NCI-H524 (cell line): Measurements from ENCODE around the gene ELK3.
A peak's percentile ranks its signal among the peaks of the same experiment; 100 is the strongest.

Experiments
- DNase-seq, 2 experiments: peaks; one replicate each; lab custom pipeline; 2025; lab: John Stamatoyannopoulos, UW

ELK3 gene

DNA sequence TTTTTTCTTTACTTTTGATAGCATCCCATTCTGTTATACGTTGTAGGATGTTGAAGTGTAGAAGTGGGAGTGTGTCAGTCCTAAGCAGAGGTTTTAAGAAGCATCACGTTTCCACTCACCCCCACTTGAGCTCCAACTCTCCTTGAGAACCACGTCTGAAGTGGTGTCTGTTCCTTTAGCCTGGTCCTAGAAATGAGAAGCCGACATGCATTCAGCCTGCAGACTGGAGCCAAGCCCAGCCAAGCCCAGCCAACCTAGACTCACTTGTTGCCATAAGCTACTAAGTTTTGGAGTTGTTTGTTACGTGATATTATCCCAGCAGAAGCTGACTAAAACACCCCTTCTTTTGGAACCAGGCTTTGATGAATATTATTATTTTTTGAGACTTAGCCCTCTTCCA lies 4.4 kb upstream of the ELK3 start:
- DNase-seq = peak; percentile 68 to 86

DNA sequence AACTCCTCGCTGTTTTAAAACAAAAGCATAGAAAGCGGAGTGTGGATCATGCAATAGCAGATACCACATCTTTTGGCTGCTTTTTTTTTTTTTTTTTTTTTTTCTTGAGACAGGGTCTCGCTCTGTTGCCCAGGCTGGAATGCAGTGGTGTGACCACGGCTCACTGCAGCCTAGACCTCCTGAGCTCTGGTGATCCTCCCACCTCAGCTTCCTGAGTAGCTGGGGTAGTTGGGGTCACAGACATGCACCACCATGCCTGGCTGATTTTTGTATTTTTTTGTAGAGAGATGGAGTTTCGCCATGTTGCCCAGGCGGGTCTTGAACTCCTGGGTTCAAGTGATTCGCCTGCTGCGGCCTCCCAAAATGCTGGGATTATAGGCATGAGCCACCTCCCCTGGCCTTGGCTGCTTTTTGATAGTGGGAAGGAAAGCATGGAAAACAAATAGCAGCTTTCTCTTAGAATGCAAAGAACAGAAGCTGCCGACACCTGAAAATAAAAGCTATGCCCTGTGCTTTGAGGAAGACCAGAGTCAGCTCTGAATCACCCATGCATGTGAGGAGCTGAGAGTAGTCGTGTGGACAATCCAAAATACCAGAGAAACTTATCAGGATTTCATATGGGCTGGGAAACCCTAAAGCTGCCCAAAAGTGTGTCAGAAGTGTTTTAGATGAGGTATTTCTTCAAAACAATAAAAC lies 3.6 kb upstream of the ELK3 start:
- DNase-seq = no peak

DNA sequence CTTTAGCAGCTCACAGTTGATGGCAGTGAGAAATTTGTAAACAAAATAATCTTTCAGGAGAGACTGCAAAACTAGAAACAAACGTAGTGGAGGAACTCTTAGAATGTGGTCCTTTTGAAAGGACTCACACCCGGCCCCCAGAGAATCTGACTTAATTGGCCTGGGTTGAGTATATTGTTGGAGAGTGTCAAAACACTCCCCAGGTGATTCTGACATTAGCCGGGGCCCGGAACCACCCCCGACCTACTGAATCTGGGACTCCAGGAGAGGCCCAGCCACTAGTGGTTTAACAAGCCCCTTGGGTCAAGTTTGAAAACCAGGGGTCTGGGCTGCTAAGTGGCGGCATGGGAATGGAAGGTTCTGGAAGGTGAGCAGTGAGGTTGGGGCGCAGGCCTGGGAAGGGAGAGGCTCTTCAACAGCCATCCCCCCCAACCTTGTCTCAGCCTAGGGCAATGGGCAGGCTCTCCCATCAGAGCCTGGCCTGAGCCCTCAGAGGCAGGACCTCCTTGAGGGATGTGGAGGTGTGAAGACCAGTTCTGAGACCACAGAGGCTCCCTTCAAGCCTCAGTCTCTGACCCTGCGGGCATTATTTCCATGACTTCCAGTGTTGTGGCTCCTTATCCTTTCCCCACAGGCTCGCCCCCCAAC lies 1.1 kb upstream of the ELK3 start:
- DNase-seq = no peak

DNA sequence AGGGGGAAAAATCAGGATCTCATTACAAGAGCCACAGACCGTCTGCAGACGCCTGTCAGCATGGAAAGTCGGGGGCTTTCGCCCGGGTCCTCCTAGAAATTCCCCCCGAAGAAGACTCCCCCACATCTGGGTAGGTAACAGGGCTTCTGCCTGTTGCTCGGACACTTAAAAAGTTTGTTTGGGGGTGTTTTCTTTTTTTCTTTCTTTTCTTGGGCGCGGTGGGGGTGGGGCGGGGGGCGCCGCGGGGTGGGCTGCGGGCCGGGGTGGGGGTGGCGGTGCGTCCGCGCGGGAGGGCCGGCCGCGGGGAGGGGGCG lies 358 bp downstream of the ELK3 start:
- DNase-seq = no peak

DNA sequence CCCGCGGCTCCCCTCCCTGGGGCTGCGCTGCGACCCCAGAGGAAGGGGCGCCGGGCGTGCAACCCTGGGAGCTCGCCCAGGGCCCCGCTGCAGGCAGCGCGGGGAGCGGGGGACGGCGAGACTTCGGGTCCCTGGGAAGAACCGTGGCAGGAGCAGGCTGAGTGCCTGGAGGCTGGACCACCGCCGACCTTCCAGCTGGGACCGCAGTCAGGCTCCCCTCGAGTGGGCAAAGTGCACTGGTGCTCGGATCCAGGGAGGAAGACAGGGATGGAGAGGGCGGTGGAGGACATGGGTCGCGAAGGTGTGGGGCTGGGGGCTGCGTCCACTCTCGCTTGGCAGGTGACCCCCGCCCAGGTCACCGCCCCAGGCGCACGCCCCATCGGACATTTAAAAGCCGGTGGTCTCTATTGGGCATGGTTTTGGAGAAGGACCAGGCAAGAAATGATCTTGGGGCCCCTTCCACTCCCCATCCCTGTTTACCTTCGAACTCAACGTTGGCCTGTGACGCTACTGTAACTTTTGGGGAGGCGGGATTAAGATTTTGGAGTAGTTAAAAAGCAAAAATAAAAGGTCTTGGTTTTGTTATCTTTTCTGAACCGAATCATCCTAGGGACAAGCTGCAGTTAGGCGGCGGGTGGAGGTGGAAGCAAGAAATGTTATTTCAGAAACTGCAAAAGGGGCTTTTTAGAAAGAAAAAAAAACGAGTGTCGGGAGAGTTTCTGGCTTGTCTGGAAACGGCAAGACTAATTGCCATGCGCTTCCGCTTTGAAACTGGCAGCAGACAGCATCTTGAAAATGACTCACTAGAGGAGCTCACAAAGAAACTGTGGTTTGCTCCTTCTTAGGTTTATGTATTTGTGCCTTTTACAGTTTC lies 1.0 kb downstream of the ELK3 start:
- peak in 1 of 2 experiments; percentile 23 for DNase-seq

DNA sequence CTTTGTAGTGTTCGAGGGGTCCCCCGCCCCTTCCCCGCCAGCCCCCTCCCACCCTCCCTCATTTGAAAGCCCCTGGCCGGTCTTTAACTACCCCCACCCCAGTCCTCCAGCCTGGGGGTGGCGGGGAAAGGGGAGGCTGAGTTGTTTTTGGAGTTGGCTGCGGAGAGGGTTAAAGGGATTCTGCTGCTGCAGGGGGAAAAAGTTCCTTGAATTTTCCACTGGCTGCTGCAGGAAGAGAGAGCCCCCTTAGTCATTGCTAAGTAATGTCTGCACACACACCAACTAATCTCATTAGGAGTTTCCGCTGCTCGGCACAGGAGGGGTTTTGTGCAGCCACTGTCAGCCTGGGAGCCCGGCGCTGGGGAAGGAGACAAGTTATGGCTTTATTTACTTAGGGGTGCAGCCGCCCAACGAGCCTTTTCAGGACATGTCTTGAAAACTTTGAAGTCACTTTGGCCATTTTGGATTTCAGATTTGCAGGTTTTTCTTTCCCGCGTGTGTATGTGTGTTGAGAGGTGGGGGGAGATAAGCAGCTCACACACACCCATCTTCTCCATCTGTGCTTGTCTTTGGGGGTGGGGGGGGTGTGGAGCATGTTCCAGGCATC lies 1.8 kb downstream of the ELK3 start:
- DNase-seq = peak; percentile 13 to 51

DNA sequence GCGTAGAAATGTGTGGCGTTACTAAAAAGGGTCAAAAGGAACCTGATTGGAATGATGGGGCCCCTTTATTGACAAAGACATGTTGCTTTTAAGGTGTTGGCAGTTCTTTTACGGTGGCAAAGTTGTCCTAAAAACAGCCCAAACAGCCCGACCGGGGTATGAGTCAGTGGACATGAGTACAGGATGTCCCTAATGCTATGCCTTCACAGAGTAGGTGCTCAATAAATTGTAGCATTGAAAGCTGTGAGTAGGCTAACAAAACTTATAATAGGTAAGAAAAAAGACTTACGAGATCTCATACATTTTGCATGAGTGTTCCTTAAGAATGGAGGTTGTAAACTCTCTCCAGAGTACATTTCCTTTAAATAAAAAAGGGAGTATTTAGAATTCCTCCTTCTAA lies 2.6 kb downstream of the ELK3 start:
- no peak for DNase-seq

DNA sequence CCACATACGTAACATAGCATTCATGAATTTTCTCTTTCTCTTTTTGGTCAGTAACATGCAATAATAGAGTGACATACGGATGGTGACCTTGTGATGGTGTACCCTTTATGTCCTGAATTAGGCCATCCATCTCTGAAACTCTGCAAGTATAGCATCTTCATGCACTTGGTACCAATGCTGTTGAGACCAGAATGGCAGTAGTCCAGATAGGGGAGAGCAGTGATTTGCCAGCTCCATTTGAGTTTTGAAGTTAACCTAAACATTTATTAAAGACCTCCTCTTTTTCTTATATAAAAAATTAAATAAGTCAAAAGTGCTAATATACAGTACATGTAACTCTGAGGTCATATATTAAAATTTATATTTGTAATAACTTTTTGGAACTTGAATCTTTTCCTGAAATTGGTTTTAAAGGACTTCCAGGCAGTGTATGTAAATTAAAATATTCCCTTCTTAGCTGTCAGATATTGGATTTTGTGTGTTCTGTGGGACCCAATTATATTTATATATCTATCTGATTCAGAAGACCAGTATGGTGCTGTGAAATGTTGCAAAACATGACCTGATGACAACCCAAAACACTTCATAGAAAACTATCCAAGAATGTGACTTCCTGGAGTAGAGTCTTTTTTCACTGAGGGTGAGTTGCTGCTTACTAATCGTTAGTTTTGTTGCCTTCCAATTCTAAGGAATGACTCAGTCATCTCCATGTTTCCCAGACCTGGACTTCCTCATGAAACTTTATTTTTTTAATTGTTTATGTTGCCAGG lies 3.5 kb downstream of the ELK3 start:
- no peak for DNase-seq

DNA sequence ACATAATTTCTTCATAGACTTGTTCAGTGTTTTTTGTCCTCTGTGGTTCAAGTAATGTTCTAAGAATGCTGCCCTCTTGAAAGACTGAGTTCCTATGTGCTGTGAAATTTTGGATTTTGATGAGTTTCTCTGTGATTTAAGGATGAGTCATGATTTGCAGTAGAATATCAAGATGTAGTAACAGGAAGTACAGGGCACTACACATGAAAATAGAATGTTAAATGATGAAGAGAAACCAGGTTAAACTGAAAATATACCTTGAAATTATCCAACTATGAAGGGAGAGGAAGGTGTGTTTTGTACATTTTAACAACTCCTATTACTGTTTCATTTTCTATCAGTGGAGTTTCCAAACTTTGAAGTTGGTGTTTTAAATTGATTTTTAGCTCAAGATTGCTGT lies 4.8 kb downstream of the ELK3 start:
- DNase-seq = no peak

DNA sequence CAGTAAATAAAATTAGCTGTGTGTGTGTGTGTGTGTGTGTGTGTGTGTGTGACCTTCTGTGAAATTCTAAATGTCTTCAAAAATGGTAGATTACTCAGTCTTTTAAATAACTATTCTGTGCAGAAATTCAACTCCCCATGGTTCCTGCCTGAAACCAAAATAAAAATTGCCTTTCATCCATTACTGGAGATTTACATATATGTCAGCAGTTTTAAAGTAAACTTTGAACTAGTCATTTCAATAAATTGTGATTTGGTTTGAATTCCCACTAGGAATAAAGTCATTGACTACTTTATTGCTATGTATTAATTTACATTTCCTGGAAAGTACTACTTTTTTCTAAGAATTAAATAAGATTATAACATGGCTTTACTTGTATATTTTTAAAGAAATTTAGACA lies 5.3 kb downstream of the ELK3 start:
- DNase-seq = no peak

DNA sequence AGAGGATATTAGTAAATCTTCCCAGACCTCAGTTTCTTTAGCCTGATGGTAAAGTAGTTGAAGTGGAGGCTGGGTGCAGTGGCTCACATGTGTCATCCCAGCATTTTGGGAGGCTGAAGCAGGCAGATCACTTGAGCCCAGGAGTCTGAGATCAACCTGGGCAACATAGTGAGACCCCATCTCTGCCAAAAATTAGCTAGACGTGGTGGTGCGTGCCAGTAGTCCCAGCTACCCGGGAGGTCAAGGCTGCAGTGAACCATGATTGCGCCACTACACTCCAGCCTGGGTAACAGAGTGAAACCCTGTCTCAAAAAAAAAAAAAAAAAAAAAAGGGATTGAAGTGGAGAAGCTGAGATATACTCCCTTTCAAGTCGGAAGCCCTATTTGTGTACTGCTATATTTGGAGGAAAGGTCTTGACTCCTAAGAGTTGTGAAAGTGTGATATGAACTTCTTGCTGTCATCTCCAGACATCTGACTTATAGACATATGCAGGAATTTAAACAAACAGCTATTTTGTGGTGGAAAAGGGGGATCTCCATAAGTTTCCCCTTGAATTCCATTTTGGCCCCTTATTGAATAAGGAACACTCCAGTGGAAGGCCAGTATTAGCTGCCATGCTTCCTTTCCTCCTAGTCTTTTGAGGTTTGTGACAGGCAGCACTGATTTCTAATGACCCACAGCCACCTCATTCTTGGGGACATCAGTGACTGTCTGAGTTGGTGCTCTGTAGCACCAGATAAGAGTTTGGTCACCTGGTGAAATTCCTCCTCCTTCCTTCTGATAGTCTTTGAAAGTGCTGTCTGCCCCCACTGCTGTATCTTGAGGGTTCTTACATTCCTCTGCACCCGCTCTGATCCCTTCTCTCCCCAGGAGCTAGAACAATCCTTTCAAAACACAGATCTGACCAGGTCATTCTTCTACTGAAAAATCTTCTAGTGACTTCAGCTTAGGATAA lies 7.4 kb downstream of the ELK3 start:
- DNase-seq = no peak

DNA sequence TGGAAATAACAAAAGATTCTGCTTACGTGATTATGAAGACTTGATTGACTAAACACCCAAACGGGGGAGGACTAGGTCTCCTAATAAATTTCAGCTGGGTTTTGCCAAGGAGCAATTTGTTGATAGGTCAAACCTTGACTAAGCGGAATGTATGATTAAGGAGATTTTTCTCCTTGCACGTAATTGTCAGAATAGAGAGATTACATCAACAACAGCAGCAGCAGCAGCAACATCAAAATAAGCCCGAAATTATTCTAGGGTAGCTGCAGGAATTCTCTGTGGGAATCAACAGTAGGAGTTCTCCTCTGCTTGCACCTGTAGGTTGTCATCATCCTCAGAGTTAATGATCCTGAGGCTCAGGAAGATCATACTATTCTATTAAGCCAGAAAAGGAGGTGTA lies 10.2 kb downstream of the ELK3 start:
- no peak for DNase-seq

DNA sequence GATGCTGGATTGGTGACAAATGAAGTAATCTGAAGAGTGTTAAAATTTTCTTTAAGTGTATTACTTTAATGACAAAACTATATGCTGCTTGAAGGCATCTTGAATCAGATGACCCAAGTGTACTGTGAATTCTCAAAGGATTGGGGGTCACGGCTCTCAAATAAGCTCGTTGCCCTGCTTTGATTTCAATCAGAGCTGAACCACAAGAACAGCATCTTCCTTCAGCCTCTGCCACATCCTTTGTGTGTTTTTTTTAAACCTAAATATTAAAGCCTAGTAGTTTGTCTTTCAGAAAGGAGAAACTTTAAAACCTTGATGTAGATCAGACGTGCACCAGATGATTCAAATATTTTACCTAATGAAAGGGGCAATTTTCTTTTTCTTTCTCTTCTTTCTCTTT lies 11.7 kb downstream of the ELK3 start:
- no peak for DNase-seq

DNA sequence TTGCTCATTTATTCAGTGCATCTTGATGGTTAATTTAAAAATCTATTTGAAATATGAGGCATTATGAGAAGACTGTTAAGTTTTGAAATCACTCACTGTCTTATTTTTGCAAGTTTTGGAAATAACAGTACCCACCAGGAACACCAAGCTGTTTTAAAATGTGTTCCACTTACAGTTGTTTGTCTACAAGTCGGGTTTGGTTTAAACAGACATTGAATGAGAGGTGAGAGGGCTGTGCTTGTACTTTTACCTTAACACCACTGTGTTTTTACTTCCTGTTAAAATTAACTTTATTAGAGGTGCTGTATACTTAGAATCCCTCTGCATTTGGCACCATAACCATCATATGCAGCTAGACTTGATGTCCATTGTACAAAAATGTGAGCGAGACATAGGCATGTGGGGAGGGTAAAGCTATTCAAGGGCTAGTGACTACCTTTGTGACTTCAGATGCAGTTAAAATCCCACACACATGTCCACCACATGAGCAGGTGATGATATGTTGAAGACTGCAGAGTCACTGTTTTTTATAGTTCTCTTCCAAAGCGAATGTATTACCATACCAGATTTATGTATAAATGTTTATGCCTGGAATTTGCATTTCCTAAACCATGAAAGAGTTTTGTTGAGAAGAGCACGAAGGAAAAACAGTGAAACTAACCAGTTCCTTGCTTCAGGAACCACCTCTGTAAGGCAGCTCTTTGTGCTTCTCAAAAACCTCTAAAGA lies 12.9 kb downstream of the ELK3 start:
- no peak for DNase-seq

DNA sequence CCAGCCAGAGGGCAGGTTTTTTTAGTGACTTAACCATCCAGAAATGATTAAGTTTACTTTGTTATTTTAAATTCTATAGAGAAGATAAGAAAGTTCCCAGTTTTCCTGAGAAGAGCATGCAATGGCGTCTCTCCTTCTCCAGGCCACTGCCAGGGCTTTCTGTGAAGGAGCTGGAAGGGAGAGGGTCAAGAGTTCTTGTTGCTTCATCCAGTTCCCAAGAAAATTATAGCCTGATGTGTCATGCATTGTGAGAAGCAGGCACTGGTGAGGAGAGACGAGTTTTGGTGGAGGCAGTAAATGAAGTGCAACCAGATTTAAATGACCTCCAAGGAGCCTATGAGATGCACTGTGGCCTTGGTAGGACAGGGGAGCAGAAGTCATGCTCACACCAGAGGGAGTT lies 14.2 kb downstream of the ELK3 start:
- DNase-seq = no peak

DNA sequence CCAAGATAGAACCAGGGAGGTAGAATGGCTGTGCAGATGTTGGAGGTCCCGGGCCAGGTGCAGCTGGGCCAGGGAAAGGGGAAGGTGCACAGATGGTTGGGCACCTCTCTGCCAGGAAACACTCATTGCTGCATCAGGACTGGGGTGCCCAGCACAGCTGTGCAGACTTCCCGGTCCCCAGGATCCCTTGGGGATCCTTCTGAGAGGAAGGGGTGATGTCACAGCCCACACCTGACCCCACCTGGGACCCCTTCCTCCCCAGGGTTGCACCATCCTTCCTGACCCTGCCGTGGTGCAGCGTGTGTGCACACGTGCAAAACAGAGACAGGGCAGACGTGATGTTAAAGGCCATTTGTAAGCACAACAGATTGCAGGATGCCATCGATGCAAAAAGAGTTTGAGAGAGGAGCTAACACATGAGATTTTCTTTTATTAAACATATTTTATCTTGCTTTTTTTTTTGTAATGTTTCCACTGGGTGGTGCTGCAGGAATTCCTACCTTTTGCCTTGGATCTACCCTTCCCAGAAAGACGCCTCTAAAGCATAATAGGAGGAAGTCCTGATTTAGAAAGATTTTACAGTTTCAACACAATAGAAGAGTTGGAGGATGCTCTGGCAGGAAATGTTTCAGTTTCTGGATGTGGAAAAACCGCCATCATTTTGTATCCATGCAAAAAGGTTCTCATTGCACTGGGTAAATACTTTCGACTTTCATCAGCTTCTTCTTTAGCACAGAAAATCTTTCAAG lies 14.8 kb downstream of the ELK3 start:
- peak in 1 of 2 experiments; percentile 20 for DNase-seq

DNA sequence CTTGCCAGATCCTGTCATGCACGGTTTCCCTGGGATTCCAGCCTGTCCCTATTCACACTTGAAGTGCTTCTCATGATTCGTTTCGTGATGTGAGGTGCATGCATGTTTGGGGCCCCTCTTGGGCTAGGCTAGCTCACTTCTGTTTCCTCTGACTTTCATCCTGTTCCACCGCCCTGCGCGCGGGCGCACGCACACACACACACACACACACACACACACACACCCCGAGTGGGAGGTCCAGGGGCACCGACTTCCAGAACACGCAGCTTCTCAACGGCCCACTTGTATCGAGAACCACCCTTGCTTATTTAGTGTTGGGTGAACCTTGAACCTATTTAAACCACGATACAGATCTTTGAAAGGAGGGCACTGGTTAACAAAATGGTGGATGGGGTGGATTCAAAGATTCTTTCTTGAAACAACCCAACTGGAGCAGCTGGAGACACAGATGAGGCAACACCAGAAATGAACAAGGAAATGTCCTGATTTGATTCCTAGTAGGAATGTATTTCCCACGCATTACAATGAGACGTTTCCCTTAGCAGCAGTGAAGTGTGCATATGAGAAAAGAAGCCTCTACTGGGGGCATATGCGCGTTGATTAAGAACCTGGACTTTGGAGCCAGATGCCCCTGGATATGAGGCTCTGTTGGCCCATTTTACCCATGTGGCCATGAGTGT lies 16.3 kb downstream of the ELK3 start:
- no peak for DNase-seq

DNA sequence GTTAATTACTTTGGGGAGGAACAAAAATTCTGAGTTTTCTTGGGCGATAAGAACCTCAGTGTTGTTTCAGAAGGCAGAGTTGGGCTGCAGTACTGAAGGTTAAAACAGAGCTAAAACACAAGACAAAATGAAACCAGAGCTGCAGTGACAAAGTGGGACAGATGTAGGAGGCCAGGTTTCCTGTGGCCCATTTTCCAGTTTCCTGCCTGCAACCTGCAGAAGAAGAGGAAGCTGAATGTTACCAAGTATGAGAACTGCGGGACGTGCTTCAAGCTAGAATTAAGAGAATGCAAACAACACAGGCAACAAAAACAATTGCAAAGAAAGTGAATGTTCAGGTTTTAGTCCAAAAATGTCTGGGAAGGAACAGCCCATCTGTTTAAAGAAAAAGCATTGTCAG lies 17.8 kb downstream of the ELK3 start:
- DNase-seq = no peak
